ENCODE data around the gene SUSD4.
"Not testable (repeated sequence)": the region's sequence is repeated elsewhere in the genome, so short reads cannot be mapped to it uniquely, and the experiment has no call there.

The SUSD4 gene

GRCh38 chr1:223283697-223284096 lies 80.3 kb downstream of the SUSD4 start:
- DNase-seq, result not testable (repeated sequence)

GRCh38 chr1:223278311-223278710 lies 85.7 kb downstream of the SUSD4 start:
- not testable (repeated sequence) for DNase-seq

GRCh38 chr1:223276029-223276428 lies 87.9 kb downstream of the SUSD4 start:
- DNase-seq, result no peak

GRCh38 chr1:223273511-223273910 lies 90.5 kb downstream of the SUSD4 start:
- no peak for DNase-seq

- DNase-seq, result no peak
These were observed 92.7 kb downstream of the SUSD4 start for GRCh38 chr1:223271085-223271781.

GRCh38 chr1:223270155-223270554 lies 93.8 kb downstream of the SUSD4 start:
- no peak for DNase-seq

- no peak for DNase-seq
These were observed 95.0 kb downstream of the SUSD4 start for GRCh38 chr1:223269006-223269405.

- no peak for DNase-seq
These were observed 97.3 kb downstream of the SUSD4 start for GRCh38 chr1:223266632-223267172.

GRCh38 chr1:223264983-223265908 lies 98.7 kb downstream of the SUSD4 start:
- DNase-seq, result no peak

- no peak for DNase-seq
These were observed 99.4 kb downstream of the SUSD4 start for GRCh38 chr1:223264529-223264928.

- no peak for DNase-seq
These were observed 102.1 kb downstream of the SUSD4 start for GRCh38 chr1:223261914-223262313.

GRCh38 chr1:223260712-223261111 lies 103.3 kb downstream of the SUSD4 start:
- no peak for DNase-seq

GRCh38 chr1:223259462-223259861 lies 104.5 kb downstream of the SUSD4 start:
- DNase-seq, result no peak

- no peak for DNase-seq
These were observed 105.2 kb downstream of the SUSD4 start for GRCh38 chr1:223258751-223259198.

- no peak for DNase-seq
These were observed 106.0 kb downstream of the SUSD4 start for GRCh38 chr1:223257856-223258550.

- DNase-seq, result no peak
These were observed 107.9 kb downstream of the SUSD4 start for GRCh38 chr1:223256034-223256433.

GRCh38 chr1:223253916-223254315 lies 110.1 kb downstream of the SUSD4 start:
- DNase-seq, result no peak

GRCh38 chr1:223251387-223251786 lies 112.6 kb downstream of the SUSD4 start:
- not testable (repeated sequence) for DNase-seq

- DNase-seq, result no peak
These were observed 113.4 kb downstream of the SUSD4 start for GRCh38 chr1:223250632-223251015.

GRCh38 chr1:223249854-223250631 lies 113.9 kb downstream of the SUSD4 start:
- DNase-seq, result no peak

GRCh38 chr1:223248770-223249140 lies 115.2 kb downstream of the SUSD4 start:
- DNase-seq, result peak in 2 of 4 experiments; percentile 5 to 17

All from activated naive CD4-positive, alpha-beta T cell (primary cell).